ENCODE measurements around the gene NARF. TPM values are rescaled to one million over a fixed set of nuclear protein-coding genes. Genes with fewer than 3 reads are reported as not detected.
A peak's percentile ranks its signal among the peaks of the same experiment; 100 is the strongest.
"Not testable (repeated sequence)": the region's sequence is repeated elsewhere in the genome, so short reads cannot be mapped to it uniquely, and the experiment has no call there.

Gene NARF
- total RNA-seq, 2 experiments from 2014 or later: 106 to 121 TPM

DNA sequence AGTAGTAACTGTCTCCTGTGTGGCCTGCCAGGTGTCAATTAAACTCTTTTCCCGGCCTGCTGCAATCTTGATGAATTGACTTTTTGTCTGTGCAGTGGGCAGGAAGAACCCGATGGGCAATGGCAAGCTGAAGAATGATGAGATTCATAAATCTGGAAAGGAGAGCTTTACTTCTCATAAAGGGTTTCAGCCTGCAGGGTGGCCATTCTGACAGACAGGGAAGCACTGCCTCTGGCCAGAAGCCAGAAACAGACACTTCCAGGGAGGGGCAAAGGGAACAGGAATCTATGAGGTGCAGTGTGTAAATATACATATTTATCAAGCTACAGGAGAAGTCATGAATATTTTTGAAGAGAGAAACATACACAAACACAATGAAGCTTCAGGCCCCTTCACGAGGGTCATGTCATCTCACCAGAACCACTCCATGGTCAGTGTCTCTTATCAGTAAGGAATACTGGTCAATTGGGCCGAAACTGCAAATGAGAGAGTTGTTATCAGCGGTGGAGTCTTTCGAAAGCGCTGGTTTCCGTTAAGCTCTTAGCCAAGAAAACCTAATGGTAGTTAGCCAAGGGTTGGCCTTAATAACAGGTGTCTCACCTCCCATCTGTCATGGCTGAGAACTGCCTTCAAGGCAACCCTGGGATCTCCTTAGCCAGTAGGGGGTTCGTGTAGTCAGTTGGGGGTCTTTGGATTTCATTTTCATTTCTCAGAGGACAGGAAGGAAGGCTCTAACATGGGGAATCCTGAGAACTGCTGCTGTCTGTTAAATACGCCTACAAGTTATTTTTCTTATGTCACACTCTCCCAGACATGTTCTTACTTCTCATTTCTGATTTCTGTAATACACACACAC is 1.2 kb upstream of the NARF start:
- H3K27ac Mint-ChIP-seq: peak overlapping the region; percentile 95
- no peaks in the 10 kb centered on the region for H3K9me3 Mint-ChIP-seq
- H3K4me1 Mint-ChIP-seq: peaks cover 30% of the 10 kb centered on the region
- no peaks in the 10 kb centered on the region for H3K27me3 Mint-ChIP-seq
- H3K36me3 Mint-ChIP-seq: peaks cover 21% of the 10 kb centered on the region
- no peak for ATAC-seq (ENCODE audit: low read depth)
- no peak for DNase-seq
- POLR2A ChIA-PET: interaction anchor here (0.5 to 1.7 kb wide), 10 partner anchors 8 to 160 kb away, joined by 3 to 17 read pairs (median 4); partner anchors contain the start of gene CD7
- H3K4me3 Mint-ChIP-seq: peak overlapping the region; percentile 79

DNA sequence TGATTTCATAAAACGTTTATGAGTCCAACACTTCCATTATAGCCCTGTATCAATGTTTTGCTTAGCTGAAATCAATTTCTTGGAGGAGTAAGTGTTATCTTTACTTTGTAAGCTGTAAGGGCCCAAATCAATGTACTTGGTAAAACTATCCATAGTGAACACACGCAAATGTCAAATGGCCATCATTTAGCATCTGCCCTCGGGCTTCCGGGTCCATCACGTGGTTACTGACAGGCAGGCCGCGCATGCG is 687 bp upstream of the NARF start:
- peaks cover 31% of the 10 kb centered on the region for H3K4me1 Mint-ChIP-seq
- H3K27me3 Mint-ChIP-seq: no peaks in the 10 kb centered on the region
- peak overlapping the region; percentile 79 for H3K4me3 Mint-ChIP-seq
- ATAC-seq (ENCODE audit: low read depth): no peak
- peaks cover 26% of the 10 kb centered on the region for H3K36me3 Mint-ChIP-seq
- DNase-seq: no peak
- no peaks in the 10 kb centered on the region for H3K9me3 Mint-ChIP-seq
- H3K27ac Mint-ChIP-seq: peak overlapping the region; percentile 95
- POLR2A ChIA-PET: interaction anchor here (0.5 to 1.7 kb wide), 9 partner anchors 8 to 406 kb away, joined by 3 to 17 read pairs (median 3); partner anchors contain the start of gene CD7

DNA sequence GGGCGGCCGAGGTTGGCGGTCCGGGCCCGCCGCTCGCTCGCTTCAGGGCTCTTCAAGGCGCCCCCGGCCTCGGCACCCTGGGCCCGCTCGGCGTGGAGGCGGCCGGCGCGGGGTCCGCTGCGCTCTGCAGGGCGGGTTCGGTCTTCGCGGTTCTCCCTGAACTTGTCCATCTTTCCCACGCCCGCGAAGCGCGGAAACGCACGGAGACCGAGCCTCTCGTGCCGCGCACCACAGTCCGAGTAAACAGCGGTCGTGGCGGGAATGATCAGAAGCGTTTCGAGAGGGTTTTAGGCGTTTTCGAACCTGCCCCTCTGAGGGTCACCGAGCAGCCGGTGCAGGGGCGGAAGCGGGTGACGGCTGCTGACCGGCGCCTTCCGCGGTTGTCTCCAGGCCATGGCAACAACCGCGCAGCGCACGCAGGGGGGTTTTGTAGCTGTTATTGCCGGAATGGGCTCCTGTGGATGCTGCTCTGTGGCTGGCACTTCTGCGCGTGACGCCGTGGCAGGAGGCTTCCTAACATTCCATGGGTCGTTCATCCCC is 414 bp downstream of the NARF start:
- H3K27ac Mint-ChIP-seq: peak overlapping the region; percentile 88
- ATAC-seq (ENCODE audit: low read depth) (no peak), DNase-seq (no peak)
- POLR2A ChIA-PET: interaction anchor here (1.0 kb wide), 1 partner anchor 9 kb away, joined by 4 read pairs; no protein-coding TSS in a partner anchor
- no peaks in the 10 kb centered on the region for H3K9me3 Mint-ChIP-seq
- peaks cover 29% of the 10 kb centered on the region for H3K36me3 Mint-ChIP-seq
- no peaks in the 10 kb centered on the region for H3K27me3 Mint-ChIP-seq
- peaks cover 32% of the 10 kb centered on the region for H3K4me1 Mint-ChIP-seq
- H3K4me3 Mint-ChIP-seq: peak overlapping the region; percentile 79

DNA sequence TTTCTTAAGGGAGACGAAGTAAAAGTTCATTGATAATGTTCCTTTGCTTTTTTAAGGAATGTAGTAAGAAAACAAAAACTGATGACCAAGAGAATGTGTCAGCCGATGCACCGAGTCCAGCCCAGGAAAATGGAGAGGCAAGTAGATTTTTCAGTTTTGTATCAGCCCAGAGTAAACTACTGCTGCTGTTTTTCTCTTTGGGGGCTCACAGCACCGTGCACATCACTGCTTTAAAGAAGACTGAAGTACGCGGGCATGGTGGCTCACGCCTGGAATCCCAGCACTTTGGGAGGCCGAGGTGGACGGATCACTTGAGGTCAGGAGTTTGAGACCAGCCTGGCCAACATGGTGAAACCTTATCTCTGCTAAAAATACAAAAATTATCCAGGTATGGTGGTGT is 1.4 kb downstream of the NARF start:
- not testable (repeated sequence) for H3K9me3 Mint-ChIP-seq; DNase-seq; ATAC-seq (ENCODE audit: low read depth); H3K27ac Mint-ChIP-seq; H3K27me3 Mint-ChIP-seq
- peaks cover 28% of the 10 kb centered on the region for H3K36me3 Mint-ChIP-seq
- peaks cover 34% of the 10 kb centered on the region for H3K4me1 Mint-ChIP-seq
- POLR2A ChIA-PET: interaction anchor here (0.6 to 1.0 kb wide), 3 partner anchors 10 to 29 kb away, joined by 3 to 4 read pairs (median 3); no protein-coding TSS in a partner anchor
- H3K4me3 Mint-ChIP-seq: peak overlapping the region; percentile 79

DNA sequence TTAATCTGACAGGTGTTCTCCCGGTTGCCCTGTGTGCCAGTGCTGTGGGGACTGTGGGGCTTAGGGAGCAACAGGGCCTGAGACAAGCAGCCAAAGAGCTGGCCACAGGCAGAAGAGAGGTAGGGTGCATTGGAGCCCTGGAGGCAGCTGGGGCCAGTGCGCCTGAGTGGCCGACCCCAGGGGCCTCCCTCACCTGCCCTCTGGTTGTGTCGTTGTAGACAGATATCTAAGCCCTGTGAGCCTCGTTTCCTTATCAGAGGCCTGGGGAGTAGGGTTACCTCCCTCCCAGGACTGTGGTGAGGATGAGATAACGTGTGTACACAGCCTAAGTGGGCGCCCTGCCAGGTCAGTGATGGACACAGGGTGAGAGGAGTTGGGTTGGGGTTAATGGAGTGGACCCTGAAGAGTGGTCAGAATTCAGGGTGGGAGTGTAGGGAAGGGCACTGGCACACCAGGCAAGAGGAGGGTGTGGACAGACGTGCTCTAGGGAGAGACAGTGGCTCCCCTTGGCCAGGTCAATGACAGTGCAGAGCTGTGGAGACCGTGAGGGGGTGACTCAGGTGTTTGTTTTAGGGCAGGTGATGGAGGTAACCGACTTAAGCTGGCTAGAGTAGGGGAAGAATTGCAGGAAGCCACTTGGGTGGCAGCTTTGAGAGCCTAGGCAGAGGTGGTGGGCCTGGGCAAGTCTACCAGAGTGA is 3.4 kb downstream of the NARF start:
- peak overlapping the region; percentile 61 for H3K27ac Mint-ChIP-seq
- POLR2A ChIA-PET: interaction anchor here (1.1 to 1.4 kb wide), 2 partner anchors 12 kb away, joined by 3 to 4 read pairs; no protein-coding TSS in a partner anchor
- DNase-seq (no peak), ATAC-seq (ENCODE audit: low read depth) (no peak)
- peaks cover 33% of the 10 kb centered on the region for H3K4me1 Mint-ChIP-seq
- H3K4me3 Mint-ChIP-seq: no peak overlapping the region
- H3K9me3 Mint-ChIP-seq: no peaks in the 10 kb centered on the region
- H3K27me3 Mint-ChIP-seq: no peaks in the 10 kb centered on the region
- peaks cover 34% of the 10 kb centered on the region for H3K36me3 Mint-ChIP-seq

DNA sequence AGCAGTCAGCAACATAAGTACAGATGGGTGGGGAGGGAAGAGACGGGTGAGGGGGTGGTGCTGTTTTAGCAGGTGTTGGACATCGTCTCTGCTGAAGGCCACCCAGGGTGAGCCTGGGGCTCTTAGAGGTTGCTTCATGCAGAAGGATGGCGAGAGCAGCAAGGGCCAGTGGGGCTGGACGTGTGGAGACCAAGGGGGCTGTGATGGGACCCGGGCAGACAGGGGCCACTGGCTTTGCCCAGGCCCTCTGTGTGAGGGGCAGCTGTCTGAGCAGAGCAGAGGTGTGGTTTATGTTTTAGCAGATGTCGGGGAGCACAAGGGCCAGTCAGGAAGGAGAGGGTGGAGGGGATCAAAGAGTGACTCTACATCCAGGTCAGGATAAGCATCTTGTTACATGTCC is 4.8 kb downstream of the NARF start:
- no peaks in the 10 kb centered on the region for H3K27me3 Mint-ChIP-seq
- DNase-seq: no peak
- POLR2A ChIA-PET: interaction anchor here (1.1 kb wide), 1 partner anchor 14 kb away, joined by 3 read pairs; no protein-coding TSS in a partner anchor
- H3K4me1 Mint-ChIP-seq: peaks cover 23% of the 10 kb centered on the region
- no peaks in the 10 kb centered on the region for H3K9me3 Mint-ChIP-seq
- H3K36me3 Mint-ChIP-seq: peaks cover 35% of the 10 kb centered on the region
- peak overlapping the region; percentile 17 for H3K27ac Mint-ChIP-seq
- H3K4me3 Mint-ChIP-seq: no peak overlapping the region
- ATAC-seq (ENCODE audit: low read depth): no peak

DNA sequence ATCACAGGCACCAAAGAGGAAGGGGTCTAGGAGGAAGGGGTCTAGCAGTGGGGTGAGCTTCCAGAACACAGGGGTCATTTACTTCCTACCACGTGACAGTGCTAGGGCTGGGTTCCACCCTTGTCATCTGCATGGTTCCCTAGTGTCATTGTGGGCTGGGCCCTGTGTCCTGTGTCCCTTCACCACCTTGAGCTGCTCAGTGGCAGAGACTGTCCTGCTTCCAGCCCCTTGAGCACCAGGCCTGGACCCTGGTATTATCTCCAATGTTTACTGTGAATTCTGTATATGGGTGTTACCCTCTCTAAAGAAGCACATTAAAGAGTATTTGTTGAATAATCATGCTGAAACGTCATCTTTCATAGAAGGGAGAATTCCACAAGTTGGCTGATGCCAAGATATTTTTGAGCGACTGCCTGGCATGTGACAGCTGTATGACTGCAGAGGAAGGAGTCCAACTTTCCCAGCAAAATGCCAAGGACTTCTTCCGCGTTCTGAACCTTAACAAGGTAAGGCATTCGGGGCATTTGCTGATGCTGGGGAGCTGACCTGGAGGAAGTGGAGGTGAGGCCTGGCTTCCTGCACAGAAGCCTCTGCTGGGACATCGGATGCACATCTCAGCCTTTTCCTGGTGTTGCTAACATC is 5.5 kb downstream of the NARF start:
- Mint-ChIP-seq H3K9me3 (no peaks in the 10 kb centered on the region), H3K36me3 (peaks cover 42% of the 10 kb centered on the region), H3K27ac (no peak overlapping the region), H3K4me1 (peaks cover 27% of the 10 kb centered on the region), H3K27me3 (no peaks in the 10 kb centered on the region), H3K4me3 (no peak overlapping the region)
- POLR2A ChIA-PET: interaction anchor here (0.6 kb wide), 1 partner anchor 45 kb away, joined by 3 read pairs; no protein-coding TSS in a partner anchor
- no peak for ATAC-seq (ENCODE audit: low read depth)
- DNase-seq: no peak

DNA sequence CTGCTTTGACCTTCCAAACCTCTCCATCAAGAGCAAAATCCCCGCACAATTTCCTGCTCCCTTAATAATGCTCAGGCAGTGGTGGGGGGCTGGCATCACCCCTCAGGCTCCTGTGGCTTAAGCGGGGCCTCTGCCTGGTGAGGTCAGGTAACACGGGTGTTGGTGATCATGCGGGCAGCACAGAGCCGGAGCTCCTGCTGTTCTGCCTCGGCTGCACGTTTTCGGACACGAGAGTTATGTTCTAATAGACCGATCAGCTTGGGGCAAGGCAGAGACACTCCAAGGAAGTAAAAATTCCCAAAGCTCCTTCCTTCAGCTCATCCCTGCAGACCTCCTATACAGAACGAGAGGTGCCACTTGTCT is 6.0 kb downstream of the NARF start:
- H3K27me3 Mint-ChIP-seq: no peaks in the 10 kb centered on the region
- peaks cover 43% of the 10 kb centered on the region for H3K36me3 Mint-ChIP-seq
- POLR2A ChIA-PET: interaction anchor here (0.6 kb wide), 1 partner anchor 44 kb away, joined by 3 read pairs; no protein-coding TSS in a partner anchor
- ATAC-seq (ENCODE audit: low read depth) (no peak), DNase-seq (no peak)
- H3K27ac Mint-ChIP-seq: no peak overlapping the region
- no peaks in the 10 kb centered on the region for H3K9me3 Mint-ChIP-seq
- peaks cover 23% of the 10 kb centered on the region for H3K4me1 Mint-ChIP-seq
- H3K4me3 Mint-ChIP-seq: no peak overlapping the region

DNA sequence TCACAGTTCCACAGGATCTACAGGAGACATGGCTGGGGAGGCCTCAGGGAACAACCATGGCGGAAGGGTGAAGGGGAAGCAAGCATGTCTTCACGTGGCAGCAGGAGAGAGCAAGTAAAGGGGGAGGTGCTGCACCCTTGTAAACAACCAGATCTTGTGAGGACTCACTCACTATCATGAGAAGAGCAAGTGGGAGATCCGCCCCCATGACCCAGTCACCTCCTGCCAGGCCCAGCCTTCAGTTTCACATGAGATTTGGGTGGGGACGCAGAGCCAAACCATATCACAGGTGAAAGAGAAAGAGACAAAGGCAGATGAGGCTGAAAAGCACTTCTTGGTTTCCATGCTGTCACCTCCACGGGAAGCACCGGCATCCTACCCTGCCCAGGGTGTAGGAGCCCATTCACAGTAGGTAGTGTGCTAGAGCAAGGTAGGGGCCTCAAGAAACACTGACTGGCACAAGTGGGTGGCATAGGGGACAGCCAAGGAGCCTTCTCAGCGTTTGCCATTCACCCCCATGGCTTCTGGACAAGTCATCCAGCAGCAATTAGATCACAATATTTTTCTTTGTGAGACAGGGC is 6.6 kb downstream of the NARF start:
- Mint-ChIP-seq H3K4me3 (no peak overlapping the region), H3K4me1 (peaks cover 23% of the 10 kb centered on the region), H3K27ac (no peak overlapping the region), H3K27me3 (no peaks in the 10 kb centered on the region), H3K9me3 (no peaks in the 10 kb centered on the region), H3K36me3 (peaks cover 44% of the 10 kb centered on the region)
- POLR2A ChIA-PET: no interaction called here
- ATAC-seq (ENCODE audit: low read depth) (no peak), DNase-seq (no peak)

DNA sequence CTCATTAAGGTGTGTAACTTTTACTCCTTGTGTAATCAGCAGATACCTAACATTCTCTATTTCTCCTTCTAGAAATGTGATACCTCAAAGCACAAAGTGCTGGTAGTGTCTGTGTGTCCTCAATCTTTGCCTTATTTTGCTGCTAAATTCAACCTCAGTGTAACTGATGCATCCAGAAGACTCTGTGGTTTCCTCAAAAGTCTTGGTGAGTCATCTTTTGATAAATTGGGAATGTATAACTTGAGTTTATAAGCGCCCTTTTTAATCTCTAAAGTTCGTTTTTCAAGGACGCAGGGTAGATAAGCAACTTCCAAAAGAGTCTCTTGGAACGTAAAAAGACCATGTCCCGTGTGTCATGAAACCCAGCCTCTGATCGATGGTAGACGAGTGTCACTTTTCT is 10.2 kb downstream of the NARF start:
- Mint-ChIP-seq H3K27ac (peak overlapping the region; percentile 32), H3K9me3 (no peaks in the 10 kb centered on the region), H3K4me3 (no peak overlapping the region), H3K27me3 (no peaks in the 10 kb centered on the region), H3K36me3 (peaks cover 40% of the 10 kb centered on the region), H3K4me1 (peaks cover 13% of the 10 kb centered on the region)
- POLR2A ChIA-PET: no interaction called here
- DNase-seq (no peak), ATAC-seq (ENCODE audit: low read depth) (no peak)

DNA sequence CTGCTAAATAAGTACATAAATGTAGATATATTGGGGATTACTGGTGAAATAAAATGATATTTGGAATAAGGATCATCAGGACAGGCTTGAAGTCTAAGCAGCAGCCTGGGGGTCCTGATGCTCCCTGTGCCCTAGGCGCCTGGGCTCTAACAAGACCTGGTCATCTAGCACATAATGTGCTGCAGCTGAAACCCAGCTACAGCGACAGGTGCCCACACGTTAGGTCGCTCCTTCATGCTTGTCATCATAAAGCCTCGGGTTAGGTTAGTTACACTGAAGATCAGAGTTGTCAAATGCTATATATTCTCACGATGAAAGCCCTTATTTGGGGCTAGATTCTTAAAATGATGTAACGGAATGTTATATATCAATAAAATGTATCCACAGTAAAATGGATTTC is 11.5 kb downstream of the NARF start:
- no peak overlapping the region for H3K27ac Mint-ChIP-seq
- no peaks in the 10 kb centered on the region for H3K27me3 Mint-ChIP-seq
- H3K9me3 Mint-ChIP-seq: no peaks in the 10 kb centered on the region
- POLR2A ChIA-PET: interaction anchor here (1.2 kb wide), 1 partner anchor 10 kb away, joined by 3 read pairs; no protein-coding TSS in a partner anchor
- no peak overlapping the region for H3K4me3 Mint-ChIP-seq
- ATAC-seq (ENCODE audit: low read depth) (no peak), DNase-seq (no peak)
- H3K4me1 Mint-ChIP-seq: peaks cover 11% of the 10 kb centered on the region
- peaks cover 41% of the 10 kb centered on the region for H3K36me3 Mint-ChIP-seq

DNA sequence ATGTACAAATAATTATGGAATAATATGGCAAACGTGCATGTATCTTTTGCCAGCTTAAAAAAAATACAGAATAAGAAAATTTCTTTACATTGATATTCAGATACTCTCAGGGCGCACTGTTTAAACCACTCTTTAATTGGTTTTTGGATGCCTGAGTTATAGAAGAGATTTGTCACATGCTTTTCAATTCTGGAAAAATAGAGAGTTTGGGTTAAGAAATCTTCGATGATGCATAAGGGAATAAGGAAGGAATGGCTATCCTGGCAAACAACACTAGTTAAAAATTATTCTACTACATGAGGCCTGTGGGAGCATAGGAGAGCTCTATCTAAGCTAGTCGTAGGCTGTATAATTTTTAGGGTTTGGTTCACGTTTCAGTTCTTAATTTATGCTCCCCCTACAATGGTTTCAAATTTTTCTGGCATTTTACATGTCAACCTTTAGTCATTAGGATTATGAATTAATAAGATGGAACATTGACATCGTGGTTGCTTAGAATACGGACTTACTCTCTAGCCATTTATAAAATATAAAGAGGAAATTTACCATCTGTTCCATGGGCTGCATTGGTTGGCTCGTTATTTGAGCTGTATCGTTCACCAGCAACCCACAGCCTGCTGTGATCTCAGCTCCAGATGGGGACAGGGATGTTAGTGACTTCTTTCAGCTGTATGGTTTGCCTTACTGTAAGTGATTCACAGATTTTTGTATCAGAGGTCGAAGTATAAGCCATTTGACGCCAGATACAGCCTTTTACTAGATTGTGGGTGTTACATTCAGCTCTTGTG is 15.9 kb downstream of the NARF start:
- H3K9me3 Mint-ChIP-seq: no peaks in the 10 kb centered on the region
- no peak overlapping the region for H3K27ac Mint-ChIP-seq
- H3K27me3 Mint-ChIP-seq: no peaks in the 10 kb centered on the region
- POLR2A ChIA-PET: no interaction called here
- ATAC-seq (ENCODE audit: low read depth) (no peak), DNase-seq (no peak)
- no peak overlapping the region for H3K4me3 Mint-ChIP-seq
- peaks cover 24% of the 10 kb centered on the region for H3K4me1 Mint-ChIP-seq
- peaks cover 28% of the 10 kb centered on the region for H3K36me3 Mint-ChIP-seq

Data from activated naive CD8-positive, alpha-beta T cell treated with anti-CD3 and anti-CD28 coated beads, Interleukin-2, amount 10 ng/mL, durations not matched to agents 7 days and 5 days (primary cell).